ENCODE measurements around the gene FUT7. TPM values are rescaled to one million over a fixed set of nuclear protein-coding genes. Genes with fewer than 3 reads are reported as not detected.

Gene FUT7
- total RNA-seq, 3 donors from 2014 or later (not counting 1 experiment from before 2014, with no cell fraction given): 0.99 to 5.1 (median 3.9) TPM

DNA sequence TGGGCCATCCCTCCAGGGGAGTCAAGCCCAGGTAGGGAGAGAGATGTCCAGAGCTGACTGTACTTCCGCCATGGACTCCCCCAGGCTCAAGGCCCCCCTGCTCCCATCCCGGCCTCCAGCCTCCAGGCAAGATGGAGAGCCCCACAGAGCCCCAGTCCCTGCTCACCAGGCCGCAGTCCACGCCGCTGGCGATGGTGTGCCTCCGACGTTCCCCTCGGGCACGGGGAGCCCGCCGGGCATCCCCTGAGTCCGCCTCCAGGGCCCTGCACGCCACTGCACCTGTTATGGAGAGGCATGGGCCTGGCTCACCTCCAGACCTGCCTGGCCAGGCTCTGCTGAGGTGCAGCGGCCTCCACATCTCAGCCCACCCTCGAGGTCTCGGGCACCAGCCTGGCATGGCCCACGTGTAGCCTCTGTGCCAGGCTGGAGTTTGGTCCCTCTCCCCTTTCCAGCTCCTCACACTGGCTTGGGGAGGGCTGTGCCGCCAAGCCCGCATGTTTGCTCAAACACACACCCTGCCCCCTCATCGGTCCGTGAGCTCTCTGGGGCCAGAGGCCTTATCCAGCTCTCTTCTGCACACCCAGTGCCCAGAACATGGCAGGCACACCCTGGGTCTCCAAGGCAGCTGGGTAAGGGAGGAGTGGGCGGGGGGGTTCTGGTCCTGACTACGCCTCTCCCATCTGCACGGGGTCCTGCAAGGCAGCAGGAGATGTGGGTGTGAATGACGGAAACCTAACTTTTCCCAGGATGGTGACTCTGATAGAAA lies 34.4 kb upstream of the FUT7 start:
- H3K36me3 ChIP-seq (ENCODE audit: control insufficient read depth, insufficient read depth, low read length): no peaks in the 10 kb centered on the region
- Mint-ChIP-seq H3K9me3 (no peaks in the 10 kb centered on the region), H3K4me1 (peaks cover 8 to 19% of the 10 kb centered on the region in 2 donors), H3K27me3 (ENCODE audit: low read depth in 2 of 2) (no peaks in the 10 kb centered on the region), H3K36me3 (no peaks in the 10 kb centered on the region), H3K27ac (no peak overlapping the region), H3K4me3 (no peak overlapping the region)
- WGBS (ENCODE audit: insufficient coverage): 94% methylated on average over 26 of the region's 26 CpGs
- intact Hi-C loops (cut with micrococcal nuclease): no loop called here
- H3K9me3 ChIP-seq (ENCODE audit: control insufficient read depth, insufficient read depth, low read length): no peaks in the 10 kb centered on the region
- no peak overlapping the region for H3K4me3 ChIP-seq (ENCODE audit: low read length)
- H3K27me3 ChIP-seq (ENCODE audit: control insufficient read depth, insufficient read depth, low read length): no peaks in the 10 kb centered on the region
- DNase-seq: no peak
- ATAC-seq: no peak
- H3K27ac ChIP-seq (ENCODE audit: low read length): no peak overlapping the region
- peaks cover 28% of the 10 kb centered on the region for H3K4me1 ChIP-seq (ENCODE audit: control insufficient read depth, insufficient read depth, low read length)
- TF ChIP-seq, protein P1, sequence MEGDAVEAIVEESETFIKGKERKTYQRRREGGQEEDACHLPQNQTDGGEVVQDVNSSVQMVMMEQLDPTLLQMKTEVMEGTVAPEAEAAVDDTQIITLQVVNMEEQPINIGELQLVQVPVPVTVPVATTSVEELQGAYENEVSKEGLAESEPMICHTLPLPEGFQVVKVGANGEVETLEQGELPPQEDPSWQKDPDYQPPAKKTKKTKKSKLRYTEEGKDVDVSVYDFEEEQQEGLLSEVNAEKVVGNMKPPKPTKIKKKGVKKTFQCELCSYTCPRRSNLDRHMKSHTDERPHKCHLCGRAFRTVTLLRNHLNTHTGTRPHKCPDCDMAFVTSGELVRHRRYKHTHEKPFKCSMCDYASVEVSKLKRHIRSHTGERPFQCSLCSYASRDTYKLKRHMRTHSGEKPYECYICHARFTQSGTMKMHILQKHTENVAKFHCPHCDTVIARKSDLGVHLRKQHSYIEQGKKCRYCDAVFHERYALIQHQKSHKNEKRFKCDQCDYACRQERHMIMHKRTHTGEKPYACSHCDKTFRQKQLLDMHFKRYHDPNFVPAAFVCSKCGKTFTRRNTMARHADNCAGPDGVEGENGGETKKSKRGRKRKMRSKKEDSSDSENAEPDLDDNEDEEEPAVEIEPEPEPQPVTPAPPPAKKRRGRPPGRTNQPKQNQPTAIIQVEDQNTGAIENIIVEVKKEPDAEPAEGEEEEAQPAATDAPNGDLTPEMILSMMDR (IDR thresholded peaks at IDR 0.05): no peak

- DNase-seq (no peak), ATAC-seq (no peak)
- Histone ChIP-seq H3K27me3 (ENCODE audit: control insufficient read depth, insufficient read depth, low read length) (no peaks in the 10 kb centered on the region), H3K36me3 (ENCODE audit: control insufficient read depth, insufficient read depth, low read length) (no peaks in the 10 kb centered on the region), H3K9me3 (ENCODE audit: control insufficient read depth, insufficient read depth, low read length) (no peaks in the 10 kb centered on the region), H3K27ac (ENCODE audit: low read length) (no peak overlapping the region), H3K4me1 (ENCODE audit: control insufficient read depth, insufficient read depth, low read length) (peaks cover 20% of the 10 kb centered on the region), H3K4me3 (ENCODE audit: low read length) (no peak overlapping the region)
- Mint-ChIP-seq H3K36me3 (no peaks in the 10 kb centered on the region), H3K27ac (no peak overlapping the region), H3K9me3 (no peaks in the 10 kb centered on the region), H3K4me3 (no peak overlapping the region), H3K4me1 (peaks cover 8 to 11% of the 10 kb centered on the region in 2 donors), H3K27me3 (ENCODE audit: low read depth in 2 of 2) (no peaks in the 10 kb centered on the region)
- 94% methylated on average over 23 of the region's 23 CpGs for WGBS (ENCODE audit: insufficient coverage)
- intact Hi-C loops (cut with micrococcal nuclease): no loop called here
- TF ChIP-seq, protein P1 (IDR thresholded peaks at IDR 0.05): no peak
Measured at GRCh38 chr9:137065336-137065967, 33.6 kb upstream of the FUT7 start.

DNA sequence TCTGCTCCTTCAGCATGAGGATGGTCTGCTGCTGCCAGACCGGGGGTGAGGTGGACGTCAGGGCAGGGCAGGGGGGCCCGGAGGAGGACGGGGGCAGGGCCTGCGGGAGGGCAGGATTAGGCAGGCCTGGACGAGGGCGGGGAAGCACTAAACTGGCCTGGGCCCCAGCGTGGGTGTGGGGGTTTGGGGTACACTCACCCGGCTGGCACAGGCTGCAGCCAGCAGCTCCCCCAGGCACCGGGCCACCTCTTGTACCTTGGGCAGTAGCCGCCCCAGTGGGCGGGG lies 32.9 kb upstream of the FUT7 start:
- Mint-ChIP-seq H3K27me3 (ENCODE audit: low read depth in 2 of 2) (no peaks in the 10 kb centered on the region), H3K27ac (no peak overlapping the region), H3K4me3 (no peak overlapping the region), H3K36me3 (no peaks in the 10 kb centered on the region), H3K4me1 (peaks cover 8 to 10% of the 10 kb centered on the region in 2 donors), H3K9me3 (no peaks in the 10 kb centered on the region)
- H3K27me3 ChIP-seq (ENCODE audit: control insufficient read depth, insufficient read depth, low read length): no peaks in the 10 kb centered on the region
- intact Hi-C loops (cut with micrococcal nuclease): no loop called here
- TF ChIP-seq, protein P1 (IDR thresholded peaks at IDR 0.05): no peak
- ATAC-seq: no peak
- no peaks in the 10 kb centered on the region for H3K36me3 ChIP-seq (ENCODE audit: control insufficient read depth, insufficient read depth, low read length)
- H3K27ac ChIP-seq (ENCODE audit: low read length): no peak overlapping the region
- DNase-seq: no peak
- H3K9me3 ChIP-seq (ENCODE audit: control insufficient read depth, insufficient read depth, low read length): no peaks in the 10 kb centered on the region
- peaks cover 19% of the 10 kb centered on the region for H3K4me1 ChIP-seq (ENCODE audit: control insufficient read depth, insufficient read depth, low read length)
- WGBS (ENCODE audit: insufficient coverage): 95% methylated on average over 12 of the region's 12 CpGs
- H3K4me3 ChIP-seq (ENCODE audit: low read length): no peak overlapping the region

Data from natural killer cell (primary cell).